GM10266 (cell line): Measurements from ENCODE around the gene STX18.

ENCODE experiments used
- DNase-seq: peaks from one replicate; pipeline ENCODE4 v3.0.0; 2012; ENCODE audit errors: extremely low spot score
- CTCF ChIP-seq: IDR thresholded peaks from 2 replicates; pipeline ENCODE4 v1.5.1; 2012; ENCODE audit warnings: mild to moderate bottlenecking, low read depth; ENCODE audit not compliant: control insufficient read depth, insufficient read depth; ENCODE audit errors: missing control alignments

STX18 gene

GRCh38 chr4:4499438-4500123 is 42.3 kb downstream of the STX18 start:
- DNase-seq: no peak

DNA sequence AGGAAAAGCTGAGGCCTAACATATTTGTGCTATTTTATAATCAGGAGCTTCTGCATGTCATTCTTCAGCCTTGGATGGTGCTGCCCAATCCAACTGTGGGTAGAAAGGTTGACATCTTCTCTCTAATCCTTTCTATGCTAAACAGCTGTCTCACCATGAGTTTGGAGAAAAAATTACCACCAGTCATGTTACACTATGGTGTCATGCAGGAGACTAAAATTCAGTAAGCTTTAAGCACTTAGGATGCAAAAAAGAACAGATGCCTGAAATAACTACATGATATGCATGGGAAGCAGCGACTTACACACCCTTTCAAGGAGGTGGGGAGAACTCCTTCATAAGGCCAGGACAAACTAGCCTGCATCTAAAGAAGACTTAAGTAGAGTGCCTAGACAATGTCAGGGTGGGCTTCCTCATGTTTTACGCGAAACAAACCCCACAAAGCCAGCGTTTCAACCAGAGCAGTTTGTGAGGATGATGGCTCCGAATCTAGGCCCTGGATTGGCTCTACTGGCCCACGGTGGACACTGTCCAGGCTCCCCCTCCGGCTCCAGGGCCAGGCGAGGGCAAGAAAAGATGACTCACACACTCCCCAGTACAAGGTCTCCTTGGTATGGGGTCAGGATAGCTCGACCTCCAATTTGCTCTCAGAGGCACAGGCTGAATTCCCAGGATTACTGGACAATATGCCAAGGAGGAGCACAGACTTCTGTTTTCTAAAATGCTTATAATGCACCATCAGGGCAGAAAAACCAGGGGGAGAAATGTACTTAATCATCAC is 45.1 kb downstream of the STX18 start:
- no peak for TF ChIP-seq CTCF
- DNase-seq: no peak

More at GRCh38 chr4:4499438-4500123, 42.3 kb downstream of the STX18 start:
- no peak for TF ChIP-seq CTCF

- no peak for TF ChIP-seq CTCF
These were observed 47.0 kb downstream of the STX18 start for GRCh38 chr4:4494882-4495281.

GRCh38 chr4:4492161-4492847 is 49.5 kb downstream of the STX18 start:
- DNase-seq: peak; percentile 51
- no peak for TF ChIP-seq CTCF

More at GRCh38 chr4:4494882-4495281, 47.0 kb downstream of the STX18 start:
- DNase-seq: no peak

GRCh38 chr4:4491396-4491893 is 50.4 kb downstream of the STX18 start:
- no peak for TF ChIP-seq CTCF
- no peak for DNase-seq

GRCh38 chr4:4490816-4491215 is 51.0 kb downstream of the STX18 start:
- no peak for DNase-seq
- TF ChIP-seq CTCF: no peak
